ENCODE data around the gene DCTN3.
"Not testable (repeated sequence)": the region's sequence is repeated elsewhere in the genome, so short reads cannot be mapped to it uniquely, and the experiment has no call there.

DCTN3 gene

GRCh38 chr9:34646211-34647083, 26.2 kb upstream of the DCTN3 start, which contains the start of gene GALT:
Gene GALT, plus strand, starts transcription at chr9:34646675. Its CDS starts 30 bp downstream, at chr9:34646705.
- DNase-seq = peak; percentile 92 to 93

- DNase-seq = no peak
Observed at GRCh38 chr9:34644766-34645314, 24.5 kb upstream of the DCTN3 start.

DNA sequence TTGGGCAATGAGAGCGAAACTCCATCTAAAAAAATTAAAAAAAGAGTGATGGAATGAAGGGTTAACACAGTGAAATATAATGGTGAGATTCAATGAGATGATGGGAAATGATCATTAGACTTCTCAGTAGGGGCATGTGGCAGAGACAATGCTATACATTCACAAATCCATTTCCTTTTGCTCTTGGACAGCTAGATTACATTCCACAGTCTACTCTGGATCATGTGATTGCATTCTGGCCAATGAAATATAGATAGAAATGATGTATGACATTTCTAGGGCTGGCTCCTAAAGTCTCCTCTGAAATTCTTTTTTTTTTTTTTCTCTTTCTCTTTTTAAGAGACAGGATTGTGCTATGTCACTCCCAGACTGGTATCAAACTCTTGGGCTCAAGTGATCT, 22.4 kb upstream of the DCTN3 start:
- no peak for DNase-seq

GRCh38 chr9:34639322-34639721, 19.0 kb upstream of the DCTN3 start:
- not testable (repeated sequence) for DNase-seq

GRCh38 chr9:34638138-34638445, 17.8 kb upstream of the DCTN3 start:
- no peak for DNase-seq

- peak; percentile 92 to 97 for DNase-seq
Observed at GRCh38 chr9:34637356-34638137, 17.3 kb upstream of the DCTN3 start, which contains the start of gene SIGMAR1. Gene SIGMAR1, minus strand, starts transcription at chr9:34637787. Its CDS starts 90 bp downstream, at chr9:34637697.

- DNase-seq = no peak
Observed at GRCh38 chr9:34636791-34637355, 16.6 kb upstream of the DCTN3 start.

- DNase-seq = no peak
Observed at GRCh38 chr9:34635556-34635955, 15.3 kb upstream of the DCTN3 start.

DNA sequence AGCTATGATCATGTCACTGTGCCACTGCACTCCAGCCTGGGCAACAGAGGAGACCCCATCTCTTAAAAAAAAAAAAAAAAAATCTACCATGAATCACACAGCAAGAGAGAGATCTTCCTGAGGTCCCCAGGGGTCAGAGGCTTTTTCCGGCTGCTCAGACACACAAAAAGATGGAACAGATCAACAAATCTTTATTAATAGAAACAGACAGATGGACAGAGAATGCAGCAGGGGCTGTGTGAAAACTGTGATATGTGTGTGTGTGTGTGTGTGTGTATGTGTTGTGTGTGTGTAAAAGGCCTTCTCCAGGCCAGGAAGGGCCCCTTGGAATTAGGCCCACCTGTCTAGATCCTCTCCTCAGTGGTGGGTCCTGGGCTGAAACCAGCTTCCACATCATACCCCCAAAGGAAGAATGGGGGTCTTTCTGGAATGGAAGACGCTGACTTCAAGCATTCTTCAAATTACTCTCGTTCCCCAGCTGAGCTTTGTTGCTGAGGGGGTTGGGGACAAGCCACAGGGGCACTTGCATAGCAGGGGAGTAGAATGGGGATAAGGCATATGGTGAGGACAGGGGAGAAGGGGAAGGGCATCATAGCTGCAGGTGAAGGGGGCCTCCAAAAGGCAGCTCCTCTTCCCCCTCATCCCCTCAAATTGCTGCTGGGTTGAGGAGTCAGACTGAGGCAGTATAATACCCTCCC, 14.4 kb upstream of the DCTN3 start:
- DNase-seq = no peak

GRCh38 chr9:34633851-34634550, 13.7 kb upstream of the DCTN3 start:
- peak in 1 of 2 experiments; percentile 45 for DNase-seq

DNA sequence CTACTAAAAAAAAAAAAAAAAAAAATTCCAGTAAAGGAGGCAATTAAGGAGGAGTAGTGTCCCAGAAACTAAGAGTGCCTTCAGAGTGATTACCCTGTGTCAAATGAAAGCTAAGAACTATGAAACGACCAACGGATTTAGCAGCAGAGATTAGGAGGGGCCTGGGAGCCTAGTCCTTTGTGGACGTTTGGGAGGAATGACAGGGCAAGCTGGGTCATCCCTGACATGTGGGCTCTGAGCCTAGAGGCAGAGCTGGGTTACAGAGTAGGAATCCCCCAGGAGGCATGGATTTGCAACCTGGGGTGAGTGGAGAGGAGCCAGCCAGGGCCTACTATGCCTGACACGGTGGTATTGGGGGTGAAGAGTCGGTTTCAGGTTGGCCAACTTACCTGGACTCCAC, 12.9 kb upstream of the DCTN3 start:
- no peak for DNase-seq

- DNase-seq = no peak
Observed at GRCh38 chr9:34630402-34631154, 10.3 kb upstream of the DCTN3 start.

- DNase-seq = no peak
Observed at GRCh38 chr9:34629491-34629808, 9.2 kb upstream of the DCTN3 start.

DNA sequence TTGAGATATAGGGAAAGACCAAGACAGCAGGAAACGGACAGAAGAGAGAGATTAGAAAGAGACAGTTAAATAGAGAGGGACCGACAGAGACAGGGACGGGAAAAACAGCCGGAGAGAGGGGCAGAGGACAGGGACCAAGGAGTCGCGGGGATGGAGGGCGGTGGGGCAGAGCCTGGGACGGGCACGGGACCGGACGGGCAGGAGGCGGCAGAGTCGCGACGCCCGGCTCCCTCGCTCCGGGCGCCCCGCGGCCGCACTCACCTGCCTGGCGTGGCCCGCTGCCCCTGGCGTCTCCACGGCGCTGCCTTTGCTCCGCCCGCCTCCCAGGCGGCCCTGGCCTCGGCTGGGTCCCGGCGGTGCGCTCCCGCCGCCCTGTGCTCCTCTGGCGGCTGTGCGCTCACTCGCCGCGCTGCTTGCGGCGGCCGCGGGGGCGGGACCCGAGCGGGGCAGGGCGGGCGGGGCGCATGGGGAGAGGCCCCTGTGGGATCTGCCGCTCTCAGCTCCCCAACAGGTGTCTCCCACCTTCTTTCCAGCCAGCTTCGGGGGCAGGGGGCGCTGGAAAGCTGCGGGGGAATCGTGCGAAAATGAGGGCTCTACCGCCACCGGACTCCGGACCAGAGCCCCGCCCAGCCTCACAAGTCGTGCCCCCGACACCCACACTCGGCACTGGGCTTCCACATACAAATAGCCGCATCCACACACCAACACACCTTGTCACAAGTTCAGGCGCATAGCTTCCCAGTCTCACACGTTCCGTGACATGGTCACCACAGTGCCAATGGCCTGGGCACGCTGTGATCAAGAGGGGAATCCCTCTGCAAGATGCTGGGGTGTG, 8.6 kb upstream of the DCTN3 start, which contains the start of gene ARID3C:
Gene ARID3C (minus strand): TSS at position 411 of the 835 bp plus-strand sequence. CDS start 1,052 bp downstream, outside the sequence.
- peak; percentile 29 to 62 for DNase-seq

DNA sequence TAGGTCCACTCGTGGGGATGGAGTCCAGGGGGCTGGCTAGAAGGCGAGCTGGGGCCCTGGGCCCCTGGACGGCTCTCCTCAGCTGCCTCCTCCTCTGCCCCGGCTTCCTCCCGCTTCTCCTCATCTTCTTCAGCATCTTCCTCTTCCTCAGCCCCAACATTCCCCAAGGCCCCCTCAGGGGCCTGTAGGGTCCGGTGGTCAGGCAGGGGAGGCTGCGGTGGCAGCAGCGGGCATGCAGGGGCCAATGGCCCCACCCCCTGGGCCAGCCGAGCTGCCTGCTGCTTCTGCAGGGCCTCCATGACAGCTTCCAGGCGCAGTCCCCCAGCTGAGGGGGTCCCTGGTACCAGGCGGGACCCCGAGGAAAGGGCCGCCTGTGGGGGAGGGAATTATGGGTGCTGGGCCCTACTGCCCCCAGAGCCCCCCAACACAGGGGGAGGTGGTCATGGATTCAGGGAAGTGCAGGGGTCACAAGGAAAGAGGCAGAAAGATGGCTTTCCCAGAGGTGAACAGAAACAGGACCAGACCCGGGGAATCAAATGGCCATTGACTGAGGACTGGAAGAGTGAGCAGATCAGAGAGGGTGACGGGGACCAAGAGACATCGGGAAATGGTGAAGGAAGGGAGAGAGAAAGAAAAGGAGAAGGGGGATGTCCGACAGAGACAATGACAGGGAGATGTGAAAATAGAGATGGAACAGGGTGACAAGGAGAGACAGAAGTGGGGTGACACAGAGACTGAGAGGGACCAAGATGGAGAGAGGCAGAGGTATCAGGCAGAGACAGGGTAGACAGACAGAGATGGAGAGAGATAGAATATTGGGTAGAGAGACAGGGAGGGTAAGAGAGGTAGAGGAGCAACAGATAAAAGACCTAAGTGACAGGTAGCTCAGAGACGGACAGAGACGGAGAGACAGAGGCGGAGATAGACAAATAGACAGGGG, 7.7 kb upstream of the DCTN3 start:
- DNase-seq = no peak

- DNase-seq = no peak
Observed at GRCh38 chr9:34625186-34625486, 4.8 kb upstream of the DCTN3 start.

DNA sequence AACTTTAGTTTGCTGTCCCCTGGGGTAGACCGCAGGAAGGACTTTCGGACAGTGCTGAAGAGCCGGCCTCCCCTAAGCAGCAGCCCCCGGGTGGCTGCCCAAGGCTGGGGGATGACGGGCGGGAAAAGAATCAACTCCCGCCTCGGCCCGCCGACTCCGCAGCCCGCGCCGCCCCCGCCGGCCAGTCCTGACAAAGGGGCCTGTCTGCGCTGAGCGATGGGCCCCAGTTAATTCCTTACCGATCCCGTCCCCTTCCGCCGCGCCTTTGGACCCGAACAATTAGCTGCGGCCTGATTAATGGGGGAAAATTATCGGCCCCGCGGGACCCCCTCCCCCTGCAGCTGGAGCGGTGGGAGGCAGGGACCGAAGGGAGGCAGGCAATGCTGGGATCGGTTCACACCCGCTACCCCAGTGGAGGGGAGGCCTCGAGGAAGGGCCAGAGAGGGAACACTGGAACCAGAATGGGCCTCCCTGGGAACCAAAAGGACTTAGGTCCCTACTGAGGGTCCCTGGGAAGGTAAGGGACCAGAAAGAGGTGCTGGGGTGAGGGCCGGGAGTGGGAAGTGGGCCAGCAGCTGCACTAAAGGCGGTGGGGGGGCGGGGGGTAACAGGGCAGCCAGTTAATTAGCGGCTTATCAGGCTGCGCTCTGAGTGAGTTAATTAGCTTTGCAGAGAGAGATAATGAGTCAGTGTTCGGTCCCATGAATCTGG, 4.3 kb upstream of the DCTN3 start:
- no peak for DNase-seq

- DNase-seq = no peak
Observed at GRCh38 chr9:34623374-34624235, 3.3 kb upstream of the DCTN3 start.

Measured in NCI-H1930 (cell line).